Lung microvascular endothelial cell (primary cell): ENCODE measurements around the gene C11orf97. TPM values are rescaled to one million over a fixed set of nuclear protein-coding genes. Genes with fewer than 3 reads are reported as not detected.
"Not testable (repeated sequence)": the region's sequence is repeated elsewhere in the genome, so short reads cannot be mapped to it uniquely, and the experiment has no call there.

ENCODE experiments used
- DNase-seq, 2 donors: peaks; one replicate each; pipeline versions ENCODE4 v3.0.0 to v3.0.0-alpha.2; 2010; ENCODE audit warnings: low read depth in 2 of 2
- total RNA-seq: library from RNA; depleted of rRNA; stranded (reverse); fragments of >200 nt; gene quantifications from 2 replicates; pipeline ENCODE4 v1.2.1, GENCODE V29; 2014

C11orf97 gene
- total RNA-seq, 1 donor from 2014 or later: not detected

DNA sequence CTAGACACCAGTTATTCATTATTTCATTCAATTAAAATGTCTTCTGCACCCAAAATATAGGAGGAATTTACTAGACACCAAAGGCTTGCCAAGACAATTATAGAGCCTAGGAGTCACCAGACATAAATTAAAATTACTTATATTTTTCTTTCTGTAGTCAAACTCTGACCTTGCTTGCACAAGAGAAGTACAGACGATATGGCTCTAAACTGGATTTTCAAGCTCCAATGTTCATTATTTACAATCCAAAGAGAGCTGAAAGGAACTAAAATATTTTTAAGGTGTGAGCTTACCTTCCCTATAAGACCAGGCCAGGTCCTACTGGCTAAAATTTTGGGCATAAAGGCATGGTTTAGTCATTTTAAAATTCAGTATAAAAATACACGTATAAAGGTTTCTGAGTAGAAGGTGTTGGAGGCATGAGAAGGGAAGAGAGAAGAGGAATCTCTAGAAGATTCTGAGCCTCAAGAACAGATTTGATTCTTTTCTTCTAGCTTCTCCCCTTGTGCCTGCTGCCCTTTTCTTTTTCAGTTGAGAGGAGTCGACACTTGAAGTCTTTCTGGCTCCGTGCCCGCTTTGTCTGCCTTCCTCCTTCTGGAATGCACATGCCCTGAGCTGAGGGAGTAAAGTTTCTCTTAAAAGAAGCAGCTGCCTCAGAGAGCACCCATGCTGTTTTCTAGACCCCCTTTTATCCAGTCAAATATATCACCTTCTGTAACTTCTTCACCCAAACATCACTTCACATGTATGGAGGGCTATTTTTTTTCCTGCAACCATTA, 13.5 kb downstream of the C11orf97 start:
- DNase-seq: peak in 1 of 2 donors; percentile 74

DNA sequence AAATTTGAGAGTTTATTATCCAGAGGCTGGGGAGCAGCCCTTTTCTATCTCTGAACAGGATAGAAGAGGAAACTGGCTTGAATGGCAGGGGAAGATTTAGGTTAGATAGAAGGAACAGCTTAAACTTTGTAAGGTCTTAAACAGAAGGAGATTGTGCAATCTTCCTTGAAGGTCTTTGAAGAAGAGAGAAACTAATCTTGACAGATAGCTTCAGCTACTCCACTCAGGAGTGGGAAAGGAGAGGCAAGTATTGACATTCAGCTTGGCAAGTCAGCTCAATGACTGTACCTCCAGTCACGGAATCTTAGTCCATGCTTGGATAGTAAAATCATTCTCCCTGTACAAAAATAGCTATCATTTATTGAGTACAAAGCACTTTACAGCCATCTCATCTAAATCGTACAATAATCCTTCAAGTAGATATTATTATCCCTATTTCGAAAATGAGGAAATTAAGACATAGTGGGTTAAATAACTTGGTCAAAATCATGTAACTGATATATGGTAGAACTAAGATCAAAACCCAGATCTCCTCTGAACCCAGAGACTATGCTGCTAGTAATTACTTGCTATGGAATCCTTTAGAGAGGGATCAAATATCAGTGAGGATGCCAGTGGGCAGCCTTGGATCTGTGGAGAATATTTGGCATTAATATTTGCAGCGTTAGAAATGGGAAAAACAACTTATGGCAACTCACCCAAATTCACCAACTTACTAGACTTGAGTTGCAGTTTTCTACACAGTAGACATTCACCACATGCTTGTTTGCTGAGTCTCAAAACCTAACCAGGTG, 14.6 kb downstream of the C11orf97 start:
- DNase-seq: no peak

DNA sequence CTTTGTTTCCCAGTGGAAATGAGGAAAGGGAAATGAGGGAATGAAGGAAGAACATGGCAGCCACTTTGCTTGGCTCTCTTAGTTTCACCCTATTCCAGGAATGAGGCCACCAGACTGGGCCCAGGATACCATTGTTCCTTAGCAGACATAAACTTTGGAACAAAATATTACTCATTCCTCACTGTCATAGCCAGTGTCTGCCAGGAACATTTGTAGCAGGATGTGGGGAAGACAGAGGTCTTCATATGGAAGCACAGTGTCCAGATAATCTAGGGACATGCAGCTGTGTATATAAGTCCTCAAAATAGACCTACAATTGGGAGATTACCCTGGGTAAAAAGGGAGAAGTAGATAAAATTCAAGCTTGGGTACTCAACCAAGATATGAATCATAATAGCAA, 16.3 kb downstream of the C11orf97 start:
- DNase-seq: no peak

DNA sequence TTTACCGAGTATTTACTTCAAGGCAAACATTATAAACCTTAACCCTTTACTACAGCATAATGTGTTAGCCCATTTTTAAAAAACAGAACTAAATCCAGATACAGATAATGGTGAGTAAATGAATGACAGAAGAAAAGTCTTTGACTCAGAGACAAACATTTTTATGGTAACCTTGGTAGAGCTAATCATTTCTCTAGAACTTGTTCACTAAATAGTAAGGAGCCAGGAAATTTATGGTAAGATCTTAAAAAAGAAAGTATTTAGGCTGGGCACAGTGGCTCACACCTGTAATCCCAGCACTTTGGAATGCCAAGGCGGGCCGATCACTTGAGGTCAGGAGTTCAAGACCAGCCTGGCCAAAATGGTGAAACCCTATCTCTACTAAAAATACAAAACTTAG, 19.9 kb downstream of the C11orf97 start:
- DNase-seq: no peak

DNA sequence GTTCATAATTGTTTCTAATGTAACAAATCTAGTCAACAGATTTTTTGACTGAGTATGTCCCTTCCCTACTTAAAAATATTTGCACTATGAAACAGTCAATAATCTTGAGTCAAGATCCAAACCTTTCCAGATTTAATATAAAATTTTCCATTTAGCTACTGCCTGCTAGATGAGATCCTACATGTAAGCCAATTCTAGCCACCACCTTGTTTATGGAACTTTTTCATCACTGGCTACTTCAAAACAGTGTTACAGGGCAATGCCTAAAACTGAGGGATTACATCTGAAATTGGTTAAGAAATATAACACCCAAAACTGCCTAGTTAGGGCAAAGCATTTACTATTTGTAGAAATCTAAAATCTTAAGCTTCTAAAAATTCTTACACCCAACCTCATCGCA, 20.9 kb downstream of the C11orf97 start:
- DNase-seq: no peak

DNA sequence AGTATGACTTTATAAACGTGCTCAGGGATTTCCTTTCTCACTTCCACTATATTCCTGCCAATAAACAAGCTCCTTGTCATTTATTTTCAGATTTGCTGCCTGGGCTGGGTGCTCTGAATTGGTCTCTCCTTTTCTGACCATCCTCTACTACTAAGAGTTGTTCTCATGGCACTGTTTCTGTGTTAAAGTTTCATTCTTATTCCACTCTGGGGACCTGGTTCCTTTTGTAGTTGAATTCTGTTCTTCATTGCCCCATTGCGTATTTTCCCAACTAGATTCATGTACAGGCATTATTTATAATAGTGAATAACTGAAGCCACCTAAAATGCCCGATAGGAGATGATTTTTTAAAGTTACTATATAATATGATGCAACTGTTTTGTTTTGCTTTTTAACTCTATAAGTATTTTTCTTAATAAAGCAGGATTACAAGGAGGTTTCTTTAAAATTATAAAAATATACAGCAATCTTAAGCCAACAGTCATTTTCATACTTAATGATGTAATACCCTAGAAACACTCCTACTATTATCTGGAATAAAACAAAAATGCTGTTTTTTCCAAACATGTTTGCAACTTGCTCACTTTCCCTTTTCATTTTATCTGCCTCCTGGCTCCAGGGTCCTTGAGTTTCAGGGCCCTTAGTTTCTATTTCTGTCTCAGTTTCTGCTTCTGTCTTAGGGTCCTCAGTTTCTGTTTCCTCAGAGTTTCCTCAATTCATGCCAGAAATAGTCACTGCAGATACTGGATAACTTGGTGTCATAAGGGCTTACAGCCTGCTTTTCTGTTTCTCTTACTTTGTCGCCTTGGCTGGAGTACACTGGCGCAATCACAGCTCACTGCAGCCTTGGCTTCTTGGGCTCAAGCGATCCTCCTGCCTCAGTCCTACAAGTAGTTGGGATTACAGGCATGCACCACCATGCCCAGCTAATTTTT, 21.7 kb downstream of the C11orf97 start:
- no peak for DNase-seq

DNA sequence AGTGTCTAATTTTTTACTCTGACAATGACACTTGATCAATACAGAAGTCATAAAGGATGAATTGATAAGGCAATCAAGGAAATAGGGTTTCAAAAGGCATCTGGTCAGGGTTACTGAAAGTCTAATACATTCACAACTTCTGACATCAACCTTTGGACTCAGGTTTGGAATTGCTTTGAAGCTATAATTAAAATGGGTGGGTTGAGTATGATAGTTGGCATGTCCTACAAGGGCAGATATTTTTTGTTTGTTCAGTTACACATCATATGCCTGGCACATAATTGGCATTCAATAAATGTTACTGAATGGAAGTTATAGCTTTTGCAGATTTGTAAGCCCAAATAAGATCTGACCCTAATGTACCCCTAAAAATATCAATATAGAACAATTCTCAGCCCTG, 24.1 kb downstream of the C11orf97 start:
- DNase-seq: no peak

DNA sequence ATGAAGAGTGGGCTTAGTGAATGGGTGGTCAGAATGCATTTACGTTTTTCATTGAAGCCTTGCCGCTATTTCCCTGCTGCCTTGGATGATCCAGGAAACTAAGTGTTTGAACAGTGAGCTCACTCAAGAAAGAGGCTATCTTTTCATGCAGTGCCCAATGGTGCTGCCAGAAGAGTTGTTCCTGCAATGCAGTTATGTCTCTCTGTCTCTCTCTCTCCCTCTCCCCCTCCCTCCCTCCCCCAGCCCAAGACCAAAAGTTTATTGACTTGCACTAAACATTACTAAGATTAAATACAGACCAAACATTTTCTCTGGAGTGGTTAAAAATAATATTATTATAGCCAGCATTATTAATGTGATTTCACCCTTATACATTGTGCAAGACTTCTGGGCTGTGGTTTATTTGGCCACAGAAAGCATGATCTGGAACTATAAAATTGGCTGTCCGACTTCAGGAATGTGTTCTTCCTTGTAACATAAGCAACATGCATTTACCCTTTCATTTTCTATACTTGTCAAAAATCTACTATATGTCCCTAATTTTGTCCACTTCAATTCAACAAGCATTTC, 24.9 kb downstream of the C11orf97 start:
- DNase-seq: no peak

DNA sequence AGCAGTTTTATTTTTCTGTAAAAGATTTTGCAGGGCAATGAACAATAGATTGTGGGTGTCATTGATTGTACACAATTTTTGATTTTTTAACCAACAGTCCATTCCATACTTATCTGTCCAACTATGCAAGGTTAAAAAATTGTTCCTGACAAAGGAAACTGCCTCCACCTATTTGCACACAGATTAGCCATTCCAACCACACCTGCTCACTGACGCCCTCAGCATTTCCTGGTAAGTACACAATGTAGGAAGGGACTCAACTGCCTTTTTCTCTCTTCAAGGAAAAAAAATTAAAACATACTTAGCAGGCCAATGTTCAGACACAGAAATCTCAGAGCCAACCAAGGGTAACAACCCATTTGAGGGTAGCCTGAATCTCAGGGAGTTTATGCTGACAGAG, 27.2 kb downstream of the C11orf97 start:
- DNase-seq: no peak

DNA sequence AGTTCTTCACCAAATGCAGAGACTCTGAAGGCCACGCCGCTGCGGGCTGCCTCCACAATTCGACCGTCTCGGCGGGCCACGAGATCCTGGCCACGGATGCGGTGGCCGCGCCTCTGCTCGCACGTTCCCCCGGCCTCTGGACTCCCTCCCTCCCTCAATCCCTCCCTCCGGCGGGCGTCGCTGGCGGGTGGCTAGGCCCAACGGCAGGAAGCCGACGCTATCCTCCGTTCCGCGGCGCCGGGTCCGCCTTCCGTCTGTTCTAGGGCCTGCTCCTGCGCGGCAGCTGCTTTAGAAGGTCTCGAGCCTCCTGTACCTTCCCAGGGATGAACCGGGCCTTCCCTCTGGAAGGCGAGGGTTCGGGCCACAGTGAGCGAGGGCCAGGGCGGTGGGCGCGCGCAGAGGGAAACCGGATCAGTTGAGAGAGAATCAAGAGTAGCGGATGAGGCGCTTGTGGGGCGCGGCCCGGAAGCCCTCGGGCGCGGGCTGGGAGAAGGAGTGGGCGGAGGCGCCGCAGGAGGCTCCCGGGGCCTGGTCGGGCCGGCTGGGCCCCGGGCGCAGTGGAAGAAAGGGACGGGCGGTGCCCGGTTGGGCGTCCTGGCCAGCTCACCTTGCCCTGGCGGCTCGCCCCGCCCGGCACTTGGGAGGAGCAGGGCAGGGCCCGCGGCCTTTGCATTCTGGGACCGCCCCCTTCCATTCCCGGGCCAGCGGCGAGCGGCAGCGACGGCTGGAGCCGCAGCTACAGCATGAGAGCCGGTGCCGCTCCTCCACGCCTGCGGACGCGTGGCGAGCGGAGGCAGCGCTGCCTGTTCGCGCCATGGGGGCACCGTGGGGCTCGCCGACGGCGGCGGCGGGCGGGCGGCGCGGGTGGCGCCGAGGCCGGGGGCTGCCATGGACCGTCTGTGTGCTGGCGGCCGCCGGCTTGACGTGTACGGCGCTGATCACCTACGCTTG, 31.7 kb downstream of the C11orf97 start, which contains the start of gene FUT4:
TSS of gene FUT4 (plus strand) at position 227 of the 951 bp plus-strand sequence. CDS start at position 440, 213 bp downstream.
- DNase-seq: peak; percentile 78 to 83

DNA sequence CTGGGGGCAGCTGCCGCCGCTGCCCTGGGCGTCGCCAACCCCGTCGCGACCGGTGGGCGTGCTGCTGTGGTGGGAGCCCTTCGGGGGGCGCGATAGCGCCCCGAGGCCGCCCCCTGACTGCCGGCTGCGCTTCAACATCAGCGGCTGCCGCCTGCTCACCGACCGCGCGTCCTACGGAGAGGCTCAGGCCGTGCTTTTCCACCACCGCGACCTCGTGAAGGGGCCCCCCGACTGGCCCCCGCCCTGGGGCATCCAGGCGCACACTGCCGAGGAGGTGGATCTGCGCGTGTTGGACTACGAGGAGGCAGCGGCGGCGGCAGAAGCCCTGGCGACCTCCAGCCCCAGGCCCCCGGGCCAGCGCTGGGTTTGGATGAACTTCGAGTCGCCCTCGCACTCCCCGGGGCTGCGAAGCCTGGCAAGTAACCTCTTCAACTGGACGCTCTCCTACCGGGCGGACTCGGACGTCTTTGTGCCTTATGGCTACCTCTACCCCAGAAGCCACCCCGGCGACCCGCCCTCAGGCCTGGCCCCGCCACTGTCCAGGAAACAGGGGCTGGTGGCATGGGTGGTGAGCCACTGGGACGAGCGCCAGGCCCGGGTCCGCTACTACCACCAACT, 32.5 kb downstream of the C11orf97 start:
- DNase-seq: peak in 1 of 2 donors; percentile 3

DNA sequence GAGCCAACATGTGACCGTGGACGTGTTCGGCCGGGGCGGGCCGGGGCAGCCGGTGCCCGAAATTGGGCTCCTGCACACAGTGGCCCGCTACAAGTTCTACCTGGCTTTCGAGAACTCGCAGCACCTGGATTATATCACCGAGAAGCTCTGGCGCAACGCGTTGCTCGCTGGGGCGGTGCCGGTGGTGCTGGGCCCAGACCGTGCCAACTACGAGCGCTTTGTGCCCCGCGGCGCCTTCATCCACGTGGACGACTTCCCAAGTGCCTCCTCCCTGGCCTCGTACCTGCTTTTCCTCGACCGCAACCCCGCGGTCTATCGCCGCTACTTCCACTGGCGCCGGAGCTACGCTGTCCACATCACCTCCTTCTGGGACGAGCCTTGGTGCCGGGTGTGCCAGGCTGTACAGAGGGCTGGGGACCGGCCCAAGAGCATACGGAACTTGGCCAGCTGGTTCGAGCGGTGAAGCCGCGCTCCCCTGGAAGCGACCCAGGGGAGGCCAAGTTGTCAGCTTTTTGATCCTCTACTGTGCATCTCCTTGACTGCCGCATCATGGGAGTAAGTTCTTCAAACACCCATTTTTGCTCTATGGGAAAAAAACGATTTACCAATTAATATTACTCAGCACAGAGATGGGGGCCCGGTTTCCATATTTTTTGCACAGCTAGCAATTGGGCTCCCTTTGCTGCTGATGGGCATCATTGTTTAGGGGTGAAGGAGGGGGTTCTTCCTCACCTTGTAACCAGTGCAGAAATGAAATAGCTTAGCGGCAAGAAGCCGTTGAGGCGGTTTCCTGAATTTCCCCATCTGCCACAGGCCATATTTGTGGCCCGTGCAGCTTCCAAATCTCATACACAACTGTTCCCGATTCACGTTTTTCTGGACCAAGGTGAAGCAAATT, 33.3 kb downstream of the C11orf97 start:
- DNase-seq: no peak

DNA sequence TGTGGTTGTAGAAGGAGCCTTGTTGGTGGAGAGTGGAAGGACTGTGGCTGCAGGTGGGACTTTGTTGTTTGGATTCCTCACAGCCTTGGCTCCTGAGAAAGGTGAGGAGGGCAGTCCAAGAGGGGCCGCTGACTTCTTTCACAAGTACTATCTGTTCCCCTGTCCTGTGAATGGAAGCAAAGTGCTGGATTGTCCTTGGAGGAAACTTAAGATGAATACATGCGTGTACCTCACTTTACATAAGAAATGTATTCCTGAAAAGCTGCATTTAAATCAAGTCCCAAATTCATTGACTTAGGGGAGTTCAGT, 33.9 kb downstream of the C11orf97 start:
- DNase-seq: no peak

DNA sequence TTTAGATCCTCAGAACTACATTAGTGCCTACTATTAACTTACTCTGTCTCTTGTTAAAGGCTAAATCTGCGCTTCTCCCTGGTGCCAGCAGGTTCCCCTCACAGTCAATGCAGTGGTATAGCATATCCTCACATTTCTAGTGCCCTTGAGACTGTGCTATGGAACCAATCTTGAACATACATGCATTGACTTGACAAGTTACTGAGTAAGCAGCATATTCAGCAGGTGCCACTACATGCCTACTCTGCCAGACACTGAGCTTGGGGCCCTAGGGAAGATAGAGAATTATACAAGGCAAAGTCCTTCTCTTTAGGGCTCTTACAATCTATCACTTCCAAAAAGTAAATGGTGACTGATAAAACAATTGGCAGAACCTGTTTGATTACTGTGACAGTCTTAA, 34.6 kb downstream of the C11orf97 start:
- no peak for DNase-seq

DNA sequence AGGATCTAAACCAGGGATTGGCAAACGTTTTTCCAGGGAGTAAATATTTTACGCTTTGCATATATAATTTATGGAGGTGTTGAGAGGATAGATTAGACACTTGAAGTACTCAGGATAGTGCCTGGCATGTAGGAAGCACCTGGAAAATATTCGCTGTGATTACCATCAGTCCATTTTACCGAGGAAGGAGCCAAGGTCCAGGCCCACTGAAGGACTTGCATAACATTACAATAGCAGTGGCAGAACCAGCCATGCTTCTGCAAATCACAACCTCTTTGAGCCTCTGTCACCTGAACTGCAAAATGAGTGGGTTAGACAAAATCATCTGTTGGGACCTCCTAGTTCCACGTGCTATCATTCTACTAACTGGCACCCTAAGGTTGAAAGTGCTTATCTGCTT, 36.9 kb downstream of the C11orf97 start:
- DNase-seq: no peak

DNA sequence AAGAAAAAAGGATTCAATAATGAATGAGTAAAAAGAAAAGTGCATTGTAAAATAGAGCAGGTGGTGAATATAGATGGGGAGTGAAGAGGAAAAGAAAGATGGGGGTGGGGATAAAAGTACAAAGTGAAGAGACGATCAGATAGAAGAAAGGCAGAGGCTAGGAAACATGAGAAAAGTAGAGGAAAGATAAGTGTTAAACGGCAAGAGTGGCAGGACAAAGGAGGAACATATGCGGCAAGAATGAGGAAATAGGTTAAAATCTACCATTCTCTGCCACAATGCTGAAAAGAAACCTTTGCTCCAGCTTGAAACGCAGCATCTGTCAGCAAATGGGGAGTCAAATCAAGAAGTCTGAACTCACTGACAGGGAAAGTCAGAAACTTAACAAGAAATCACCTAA, 38.3 kb downstream of the C11orf97 start:
- DNase-seq: no peak

DNA sequence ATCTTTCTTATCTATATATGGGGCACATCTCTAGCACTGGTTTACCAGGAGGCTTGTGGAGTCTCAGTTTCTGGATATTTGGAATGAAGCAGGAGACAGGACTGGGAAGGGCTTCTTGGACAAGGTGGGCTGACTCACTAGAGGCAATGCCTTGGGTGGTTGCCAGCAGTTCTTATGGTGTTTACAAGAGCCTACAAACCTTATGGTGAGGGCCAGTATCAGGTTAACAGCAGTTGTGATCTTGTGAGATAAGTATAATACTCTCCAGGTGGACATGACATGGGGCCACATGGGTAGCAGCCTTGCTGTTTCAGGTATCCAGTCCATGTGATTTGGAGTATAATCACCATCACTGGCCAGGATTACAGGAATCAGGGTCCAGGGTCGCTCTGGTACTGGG, 41.7 kb downstream of the C11orf97 start:
- DNase-seq: peak in 1 of 2 donors; percentile 42

DNA sequence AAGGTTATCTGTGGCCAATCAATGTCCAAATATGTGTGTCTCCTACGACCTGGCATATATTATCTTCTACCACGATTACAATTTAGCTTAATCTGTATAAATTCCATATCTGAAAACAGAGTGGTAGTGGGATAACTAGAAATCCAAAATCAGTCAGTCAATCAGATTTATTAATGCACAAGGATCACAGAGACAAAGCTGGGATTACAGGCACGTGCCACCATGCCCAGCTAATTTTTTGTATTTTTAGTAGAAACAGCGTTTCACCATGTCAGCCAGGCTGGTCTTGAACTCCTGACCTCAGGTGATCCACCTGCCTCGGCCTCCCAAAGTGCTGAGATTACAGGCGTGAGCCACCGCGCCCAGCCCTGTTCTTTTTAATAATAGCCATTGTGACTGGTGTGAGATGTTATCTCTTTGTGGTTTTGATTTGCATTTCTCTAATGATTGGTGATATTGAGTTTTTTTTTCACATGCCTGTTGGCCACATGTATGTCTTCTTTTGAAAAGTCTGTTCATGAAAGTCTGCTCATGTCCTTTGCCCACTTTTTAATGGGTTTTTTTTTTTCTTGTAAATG, 43.6 kb downstream of the C11orf97 start:
- DNase-seq: not testable (repeated sequence)
